K562 (cell line): Measurements from ENCODE around the gene NRN1L. TPM values are rescaled to one million over a fixed set of nuclear protein-coding genes. Genes with fewer than 3 reads are reported as not detected.

Experiments used
- ATAC-seq: fragments of 200-7000 bp; cut with Tn5 transposase; 3 replicates; pipeline ENCODE4 v1.9.1; 2020; ENCODE audit warnings: moderate library complexity
- BruUV-seq: library from RNA; stranded (reverse); fragments of 400-500 nt; replicated peaks from 2 replicates; lab custom pipeline; 2021; lab: Mats Ljungman, UMichigan
- CTCF ChIA-PET: fragments of 300-600 bp; formaldehyde crosslinking; extraction: SDS; loops from one replicate; lab custom pipeline; 2021; ENCODE audit warnings: low intra/inter-chr PET ratio; lab: Yijun Ruan, JAX
- POLR2A ChIA-PET: fragments of 300-600, 350-650 bp; sonication (Branson Sonifier 250); formaldehyde crosslinking; extraction: SDS; loops from one replicate; lab custom pipeline; 2021; ENCODE audit warnings: antibody characterized with exemption, inconsistent platforms; lab: Yijun Ruan, JAX
- DNase-seq, 4 experiments: peaks; one replicate each; pipeline versions ENCODE4 v3.0.0 to v3.0.0-alpha.2; 2011 to 2018; ENCODE audit warnings: low spot score in 3 of 4, mixed read lengths in 3 of 4; ENCODE audit errors: extremely low read depth in 1 of 4
- FAIRE-seq: peaks from 2 replicates; lab custom pipeline; 2011; peaks lifted over from hg19 to GRCh38; lab: Jason Lieb, UNC
- H2AFZ ChIP-seq: 2 replicates; pipeline ENCODE4 v1.6.0; 2011; ENCODE audit warnings: low read depth, low read length, control low read depth, inconsistent platforms
- H3K27ac ChIP-seq: fragments of 200-600 bp; 3 replicates; pipeline ENCODE4 v1.8.0; 2011; ENCODE audit warnings: low read depth, mild to moderate bottlenecking, control low read depth, inconsistent platforms, low read length, moderate library complexity, mixed read lengths; ENCODE audit errors: extremely low read depth
- H3K27me3 ChIP-seq, 2 experiments: fragments of 300-600 bp in 1 of 2; 2 replicates in 1 of 2; 3 replicates in 1 of 2; pipeline versions ENCODE4 v1.6.0 to v1.8.0; 2011; ENCODE audit warnings: inconsistent platforms in 2 of 2, low read length in 2 of 2, mild to moderate bottlenecking in 1 of 2, mixed read lengths in 1 of 2, moderate library complexity in 1 of 2; ENCODE audit not compliant: control insufficient read depth in 2 of 2, insufficient read depth in 2 of 2
- H3K36me3 ChIP-seq: fragments of 300-600 bp; 3 replicates; pipeline ENCODE4 v1.8.0; 2011; ENCODE audit warnings: mild to moderate bottlenecking, low read length, inconsistent platforms; ENCODE audit not compliant: control insufficient read depth, insufficient read depth
- H3K4me1 ChIP-seq, 2 experiments: fragments of 200-600 bp in 1 of 2; replicated peaks in 1 of 2; 2 replicates in 1 of 2; 3 replicates in 1 of 2; pipeline versions ENCODE4 v1.5.1 to v1.8.0; 2011; ENCODE audit warnings: inconsistent platforms in 2 of 2, low read length in 2 of 2, mild to moderate bottlenecking in 1 of 2, mixed read lengths in 1 of 2, moderate library complexity in 1 of 2; ENCODE audit not compliant: control insufficient read depth in 2 of 2, insufficient read depth in 2 of 2
- H3K4me2 ChIP-seq: 2 replicates; pipeline ENCODE4 v1.6.1; 2011; ENCODE audit warnings: low read length, control low read depth, inconsistent platforms, mixed read lengths; ENCODE audit not compliant: insufficient read depth
- H3K4me3 ChIP-seq: fragments of 200-600 bp; sonication (generic), shearing (Covaris generic); 2 replicates; pipeline ENCODE4 v1.5.1; 2016; ENCODE audit warnings: control low read depth, inconsistent platforms
- H3K79me2 ChIP-seq: fragments of 200-600 bp; 3 replicates; pipeline ENCODE4 v1.8.0; 2011; ENCODE audit warnings: low read length, inconsistent platforms; ENCODE audit not compliant: control insufficient read depth, insufficient read depth
- H3K9ac ChIP-seq, 2 experiments: 2 replicates each; pipeline versions ENCODE4 v1.6.0 to v1.6.1; 2011; ENCODE audit warnings: low read depth in 2 of 2, low read length in 2 of 2, control low read depth in 1 of 2, inconsistent platforms in 1 of 2, mild to moderate bottlenecking in 1 of 2, mixed read lengths in 1 of 2; ENCODE audit not compliant: insufficient read depth in 1 of 2
- H3K9me1 ChIP-seq: one replicate; pipeline ENCODE4 v1.6.0; 2011; ENCODE audit warnings: inconsistent platforms, mild to moderate bottlenecking, low read length, moderate library complexity; ENCODE audit not compliant: control insufficient read depth, insufficient read depth
- H3K9me3 ChIP-seq: replicated peaks from 2 replicates; pipeline ENCODE4 v1.5.1; 2011; ENCODE audit warnings: low read depth, low read length, inconsistent platforms; ENCODE audit not compliant: control insufficient read depth, insufficient read depth
- H4K20me1 ChIP-seq: replicated peaks from 2 replicates; pipeline ENCODE4 v1.6.1; 2011; ENCODE audit warnings: low read length, inconsistent platforms, mixed read lengths; ENCODE audit not compliant: control insufficient read depth, insufficient read depth
- BDP1 ChIP-seq: IDR thresholded peaks from 3 replicates; pipeline ENCODE4 v1.6.1; 2011; ENCODE audit not compliant: insufficient read length, insufficient read depth
- BRD4 ChIP-seq: fragments of 200-600 bp; sonication (generic); IDR thresholded peaks from 2 replicates; pipeline ENCODE4 v1.6.1; 2017; ENCODE audit warnings: inconsistent platforms
- CCNT2 ChIP-seq: IDR thresholded peaks from 2 replicates; pipeline ENCODE4 v1.6.1; 2011; ENCODE audit warnings: borderline replicate concordance, low read depth, mild to moderate bottlenecking, moderate library complexity, mixed read lengths, low read length; ENCODE audit not compliant: insufficient read length; ENCODE audit errors: extremely low read depth
- EGR1 ChIP-seq: fragments of 450-650 bp; conservative IDR thresholded peaks from 2 replicates; pipeline ENCODE4 v1.6.1; 2017; ENCODE audit warnings: mild to moderate bottlenecking
- IRF2 ChIP-seq: sonication (generic); formaldehyde crosslinking; IDR thresholded peaks from 2 replicates; pipeline ENCODE4 v1.8.1; 2022; ENCODE audit warnings: mild to moderate bottlenecking, missing genetic modification reagents
- KDM5B ChIP-seq: fragments of 200-600 bp; sonication (generic); IDR thresholded peaks from 2 replicates; pipeline ENCODE4 v1.6.1; 2012; ENCODE audit warnings: low read depth, mild to moderate bottlenecking, moderate library complexity, low read length, control low read depth, inconsistent platforms; ENCODE audit not compliant: insufficient replicate concordance
- MAX ChIP-seq: sonication (generic); formaldehyde crosslinking; IDR thresholded peaks from 2 replicates; pipeline ENCODE4 v1.9.0; 2022; ENCODE audit warnings: mild to moderate bottlenecking, missing genetic modification reagents
- MNT ChIP-seq, 2 experiments: fragments of 450-650 bp; conservative IDR thresholded peaks; 2 replicates each; pipeline ENCODE4 v1.6.1; 2017; ENCODE audit warnings: mild to moderate bottlenecking in 2 of 2, moderate library complexity in 2 of 2
- NR2C2 ChIP-seq, 2 experiments: fragments of 200-800 bp in 1 of 2; sonication (Bioruptor generic) in 1 of 2; sonication (generic) in 1 of 2; formaldehyde crosslinking in 1 of 2; IDR thresholded peaks; 2 replicates each; pipeline versions ENCODE4 v1.6.1 to v1.8.0; 2016 to 2022; ENCODE audit warnings: mild to moderate bottlenecking in 1 of 2, missing compliant biosample characterization in 1 of 2, missing genetic modification characterization in 1 of 2, missing genetic modification reagents in 1 of 2
- NR3C1 ChIP-seq: sonication (generic); formaldehyde crosslinking; IDR thresholded peaks from 2 replicates; pipeline ENCODE4 v1.8.1; 2022; ENCODE audit warnings: missing genetic modification reagents
- TGIF2 ChIP-seq: sonication (generic); formaldehyde crosslinking; IDR thresholded peaks from 2 replicates; pipeline ENCODE4 v1.8.1; 2022; ENCODE audit warnings: mild to moderate bottlenecking, missing genetic modification reagents, moderate library complexity
- ZBTB17 ChIP-seq: fragments of 450-650 bp; formaldehyde crosslinking; IDR thresholded peaks from 2 replicates; pipeline ENCODE4 v1.4.0; 2020; ENCODE audit warnings: mild to moderate bottlenecking
- ZNF507 ChIP-seq: conservative IDR thresholded peaks from 2 replicates; pipeline ENCODE4 v1.6.1; 2017; ENCODE audit warnings: missing genetic modification characterization, missing compliant biosample characterization
- ZNF512 ChIP-seq: IDR thresholded peaks from 2 replicates; pipeline ENCODE4 v1.6.1; 2016; ENCODE audit warnings: missing genetic modification characterization, missing compliant biosample characterization
- ZNF764 ChIP-seq: fragments of 250-450 bp; sonication (Bioruptor Pico); IDR thresholded peaks from 2 replicates; pipeline ENCODE4 v1.4.0; 2020; ENCODE audit warnings: low read depth, mild to moderate bottlenecking, moderate library complexity
- WGBS: fragments of 100-300 bp; shearing (Covaris generic); methylation state at CpG from one replicate; pipeline ENCODE4 v1.1.6; 2016; ENCODE audit warnings: low coverage, mixed read lengths; ENCODE audit not compliant: insufficient coverage; ENCODE audit errors: missing lambda C conversion rate; 5-methylcytosine and 5-hydroxymethylcytosine counted together
- in situ Hi-C: fragments of 300-500 bp; cut with MboI; formaldehyde crosslinking; loops from 4 replicates; pipeline ENCODE4 v1.15.0; 2018; ENCODE audit warnings: inconsistent platforms, mixed read lengths
- intact Hi-C: fragments of 100-400 bp; cut with micrococcal nuclease; formaldehyde crosslinking; loops from 2 replicates; pipeline ENCODE4 v1.14.2; 2022
- polyA plus RNA-seq, 8 experiments: library from polyadenylated mRNA; depleted of rRNA in 4 of 8; stranded (reverse) in 5 of 8; unstranded in 3 of 8; fragments of >200 nt; fragmentation: Nextera tagmentation in 2 of 8; fragmentation: Illumina TruSeq in 1 of 8; extraction: Ambion mirVana in 2 of 8; extraction: Trizol in 1 of 8; gene quantifications; 2 replicates each; pipeline versions ENCODE4 v1.2.1 to v1.2.3, GENCODE V29; 2011 to 2014; ENCODE audit warnings: inconsistent platforms in 1 of 8, missing spikeins in 1 of 8
- total RNA-seq, 7 experiments: library from RNA; depleted of rRNA in 6 of 7; stranded (reverse); fragments of >200 nt in 6 of 7; fragmentation: Illumina TruSeq in 2 of 7; extraction: Trizol in 2 of 7; gene quantifications; 2 replicates each; pipeline versions ENCODE4 v1.2.1 to v1.2.3, GENCODE V29; 2011 to 2021; ENCODE audit warnings: low replicate concordance in 1 of 7

The NRN1L gene
- total and polyA plus RNA-seq, 9 of the 15 experiments (the other 6 are each of a cell fraction or from before 2014, with no cell fraction given): 0.22 to 0.86 (median 0.61) TPM; not detected in 5

GRCh38 chr16:67892375-67892774, 7.7 kb downstream of the NRN1L start (continued):
- no peak for TF ChIP-seq ZNF512 (tag)
- no peak for TF ChIP-seq BDP1
- 0 out of 4 replicates have a peak, but pooled peaks of 1 of the 2 experiments have one; percentile 4 for TF ChIP-seq MNT (conservative IDR thresholded peaks at IDR 0.05)

- FAIRE-seq (peak; percentile 89), ATAC-seq (peak; percentile 95), DNase-seq (peak; percentile 97 to 99 (median 97))
- ChIA-PET CTCF (interaction anchor here (0.8 kb wide), 1 partner anchor 77 kb away, joined by 3 read pairs; no protein-coding TSS in a partner anchor), POLR2A (interaction anchor here (0.6 to 1.6 kb wide), 5 partner anchors 12 to 41 kb away, joined by 3 to 5 read pairs (median 3); partner anchors contain the start of gene CTRL)
- 0 out of 2 replicates have a peak, but pooled peaks cover 7% of the 10 kb centered on the region for H4K20me1 ChIP-seq
- peaks cover 8 to 26% of the 10 kb centered on the region in 2 experiments; a peak in 4 of 5 replicates for H3K4me1 ChIP-seq
- H2AFZ ChIP-seq: peak within 1 kb of the TSS; percentile 86
- no peaks in the 10 kb centered on the region for H3K9me3 ChIP-seq
- H3K9me1 ChIP-seq: no peaks in the 10 kb centered on the region
- H3K4me3 ChIP-seq: peak within 1 kb of the TSS; percentile 95
- H3K4me2 ChIP-seq: peak within 1 kb of the TSS; percentile 92
- no peaks in the 10 kb centered on the region for H3K27me3 ChIP-seq
- peaks cover 47% of the 10 kb centered on the region for H3K79me2 ChIP-seq
- 0% methylated on average over 49 of the region's 90 CpGs for WGBS
- H3K27ac ChIP-seq: peak within 1 kb of the TSS; percentile 91
- 0 out of 3 replicates have a peak, but pooled peaks cover 3% of the 10 kb centered on the region for H3K36me3 ChIP-seq
- in situ Hi-C loops: no loop called here
- peak within 1 kb of the TSS; percentile 95 to 100 for H3K9ac ChIP-seq
- BruUV-seq: no TSS peak
- intact Hi-C loops: loop anchor here (2.0 kb wide), 1 partner anchor 46 kb away; the partner anchor contains the start of genes CENPT and NUTF2
- peak; percentile 79; the same call in 1 of the 2 replicates for TF ChIP-seq BRD4
- TF ChIP-seq NR2C2 (CRISPR knock-in tag; IDR thresholded peaks at IDR 0.05): no peak
- peak; percentile 35; the same call in 1 of the 2 replicates for TF ChIP-seq NR2C2 (tag; IDR thresholded peaks at IDR 0.05)
- peak; percentile 74 for TF ChIP-seq KDM5B
- TF ChIP-seq MAX (CRISPR knock-in tag): peak; percentile 48; the same call in 1 of the 2 replicates
- peak; percentile 25; the same call in 1 of the 2 replicates for TF ChIP-seq EGR1
- peak; percentile 90; the same call in 1 of the 2 replicates for TF ChIP-seq NR3C1 (CRISPR knock-in tag)
- no peak for TF ChIP-seq ZNF764 (CRISPR knock-in tag)
- 0 out of 2 replicates have a peak, but pooled peaks have one; percentile 40 for TF ChIP-seq ZBTB17
- no peak for TF ChIP-seq TGIF2 (CRISPR knock-in tag)
- peak; percentile 50 for TF ChIP-seq CCNT2
- TF ChIP-seq IRF2: peak; percentile 89; the same call in 1 of the 2 replicates
- TF ChIP-seq ZNF507 (tag): no peak
Measured at GRCh38 chr16:67892899-67893742, 8.4 kb downstream of the NRN1L start, which contains the start of gene PSKH1. Gene PSKH1, plus strand, starts transcription at chr16:67893254. Its CDS starts 15,496 bp downstream, at chr16:67908750.
